Spleen (tissue), 13 donors: Measurements from ENCODE around the gene CASS4. TPM values are rescaled to one million over a fixed set of nuclear protein-coding genes. Genes with fewer than 3 reads are reported as not detected.

Experiments
- DNase-seq: peaks from one replicate; pipeline ENCODE4 v3.0.0-alpha.2; 2020
- H3K27ac ChIP-seq, 8 donors: fragments of 200-600 bp; sonication (generic) in 7 of 8; 1 replicate in 4 of 8; 2 replicates in 4 of 8; pipeline versions ENCODE4 v1.5.0 to v1.8.0; 2016 to 2021; ENCODE audit warnings: inconsistent platforms in 4 of 8, mild to moderate bottlenecking in 4 of 8, moderate library complexity in 1 of 8
- H3K27me3 ChIP-seq, 7 donors: fragments of 200-600 bp; sonication (generic) in 6 of 7; replicated peaks in 1 of 7; 1 replicate in 4 of 7; 2 replicates in 3 of 7; pipeline versions ENCODE4 v1.5.0 to v1.8.0; 2016 to 2021; ENCODE audit warnings: inconsistent platforms in 3 of 7, mild to moderate bottlenecking in 1 of 7
- H3K36me3 ChIP-seq, 6 donors: fragments of 200-600 bp; sonication (generic) in 5 of 6; 1 replicate in 4 of 6; 2 replicates in 2 of 6; pipeline versions ENCODE4 v1.5.0 to v1.8.0; 2016 to 2021; ENCODE audit warnings: inconsistent platforms in 2 of 6
- H3K4me1 ChIP-seq, 6 donors: fragments of 200-600 bp; sonication (generic) in 5 of 6; 1 replicate in 3 of 6; 2 replicates in 3 of 6; pipeline versions ENCODE4 v1.5.0 to v1.8.0; 2016 to 2021; ENCODE audit warnings: inconsistent platforms in 3 of 6
- H3K4me3 ChIP-seq, 8 donors: fragments of 200-600 bp; sonication (generic) in 7 of 8; 1 replicate in 4 of 8; 2 replicates in 4 of 8; pipeline versions ENCODE4 v1.5.0 to v1.8.0; 2016 to 2021; ENCODE audit warnings: inconsistent platforms in 4 of 8, mild to moderate bottlenecking in 4 of 8, moderate library complexity in 2 of 8
- H3K9me3 ChIP-seq, 8 donors: fragments of 200-600 bp; sonication (generic) in 7 of 8; 1 replicate in 4 of 8; 2 replicates in 4 of 8; pipeline versions ENCODE4 v1.5.0 to v1.8.0; 2016 to 2021; ENCODE audit warnings: inconsistent platforms in 4 of 8
- POLR2A ChIP-seq, 3 donors: fragments of 450-650 bp; IDR thresholded peaks; one replicate each; pipeline ENCODE4 v1.5.1; 2017; ENCODE audit warnings: antibody characterized with exemption in 3 of 3, mild to moderate bottlenecking in 1 of 3
- POLR2AphosphoS5 ChIP-seq, 3 donors: sonication (generic); formaldehyde crosslinking; IDR thresholded peaks; one replicate each; pipeline ENCODE4 v1.5.1; 2017; ENCODE audit warnings: antibody characterized with exemption in 3 of 3
- WGBS, 5 donors: extraction: QIAGEN DNeasy Blood & Tissue Kit in 3 of 5; methylation state at CpG; one replicate each; pipeline versions ENCODE4 v1.1.5 to v1.1.7; 2013 to 2018; 5-methylcytosine and 5-hydroxymethylcytosine counted together
- intact Hi-C: fragments of 100-400 bp; cut with DNase I; formaldehyde crosslinking; loops from one replicate; pipeline ENCODE4 v1.15.0; 2023; ENCODE audit warnings: low total_unique reads
- long read RNA-seq, 2 donors: transcript quantifications; one replicate each; lab custom pipeline, GENCODE V29; 2026
- polyA plus RNA-seq, 3 donors: library from polyadenylated mRNA; stranded (reverse); fragments of 200-250 nt; gene quantifications; one replicate each; pipeline ENCODE4 v1.2.1, GENCODE V29; 2013
- total RNA-seq, 7 donors: library from RNA; depleted of rRNA in 3 of 7; stranded (reverse); fragments of >200 nt in 3 of 7; fragmentation: NEBNext Ultra II Directional in 4 of 7; extraction: Animal tissue kit (Norgen Biotek cat#: 25700) in 4 of 7; gene quantifications; one replicate each; pipeline versions ENCODE4 v1.1.0 to v1.2.1, GENCODE V29; 2016 to 2021
- TF ChIP-seq, protein P1 (sequence below), 11 experiments: fragments of 200-600 bp in 7 of 11; fragments of 450-650 bp in 4 of 11; sonication (generic) in 4 of 11; IDR thresholded peaks in 8 of 11; conservative IDR thresholded peaks in 3 of 11; 1 replicate in 7 of 11; 2 replicates in 4 of 11; pipeline versions ENCODE4 v1.4.0 to v1.8.0; 2016 to 2021; ENCODE audit warnings: antibody characterized with exemption in 11 of 11, inconsistent platforms in 4 of 11, mild to moderate bottlenecking in 1 of 11
- donor health status: healthy with polysubstance abuse.
- donor health status: DM: no; HTN: no; CAD: no; lungs with moderate emphysema.
- donor health status: DM: no; HTN: no; CAD: no.
- donor health status: Bipolar disorder and iron deficiency.
- donor health status: healthy.
- donor health status: DM: no; HTN: no; CAD: no.
- donor health status: DM: yes; HTN: yes; CAD: no.

The CASS4 gene, protein sequence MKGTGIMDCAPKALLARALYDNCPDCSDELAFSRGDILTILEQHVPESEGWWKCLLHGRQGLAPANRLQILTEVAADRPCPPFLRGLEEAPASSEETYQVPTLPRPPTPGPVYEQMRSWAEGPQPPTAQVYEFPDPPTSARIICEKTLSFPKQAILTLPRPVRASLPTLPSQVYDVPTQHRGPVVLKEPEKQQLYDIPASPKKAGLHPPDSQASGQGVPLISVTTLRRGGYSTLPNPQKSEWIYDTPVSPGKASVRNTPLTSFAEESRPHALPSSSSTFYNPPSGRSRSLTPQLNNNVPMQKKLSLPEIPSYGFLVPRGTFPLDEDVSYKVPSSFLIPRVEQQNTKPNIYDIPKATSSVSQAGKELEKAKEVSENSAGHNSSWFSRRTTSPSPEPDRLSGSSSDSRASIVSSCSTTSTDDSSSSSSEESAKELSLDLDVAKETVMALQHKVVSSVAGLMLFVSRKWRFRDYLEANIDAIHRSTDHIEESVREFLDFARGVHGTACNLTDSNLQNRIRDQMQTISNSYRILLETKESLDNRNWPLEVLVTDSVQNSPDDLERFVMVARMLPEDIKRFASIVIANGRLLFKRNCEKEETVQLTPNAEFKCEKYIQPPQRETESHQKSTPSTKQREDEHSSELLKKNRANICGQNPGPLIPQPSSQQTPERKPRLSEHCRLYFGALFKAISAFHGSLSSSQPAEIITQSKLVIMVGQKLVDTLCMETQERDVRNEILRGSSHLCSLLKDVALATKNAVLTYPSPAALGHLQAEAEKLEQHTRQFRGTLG
- total RNA-seq (10 to 100 TPM; 10.3 to 15.5 (median 12.5) TPM), polyA plus RNA-seq (1 to 10 TPM; 1.2 to 1.9 (median 1.6) TPM)
- long read RNA-seq, donor 1, partial matches to known transcripts: 0 of 3 reads
- long read RNA-seq, donor 1, other reads (novel, unspliced or antisense): 0 of 3 reads
- long read RNA-seq, donor 2: 0 reads

DNA sequence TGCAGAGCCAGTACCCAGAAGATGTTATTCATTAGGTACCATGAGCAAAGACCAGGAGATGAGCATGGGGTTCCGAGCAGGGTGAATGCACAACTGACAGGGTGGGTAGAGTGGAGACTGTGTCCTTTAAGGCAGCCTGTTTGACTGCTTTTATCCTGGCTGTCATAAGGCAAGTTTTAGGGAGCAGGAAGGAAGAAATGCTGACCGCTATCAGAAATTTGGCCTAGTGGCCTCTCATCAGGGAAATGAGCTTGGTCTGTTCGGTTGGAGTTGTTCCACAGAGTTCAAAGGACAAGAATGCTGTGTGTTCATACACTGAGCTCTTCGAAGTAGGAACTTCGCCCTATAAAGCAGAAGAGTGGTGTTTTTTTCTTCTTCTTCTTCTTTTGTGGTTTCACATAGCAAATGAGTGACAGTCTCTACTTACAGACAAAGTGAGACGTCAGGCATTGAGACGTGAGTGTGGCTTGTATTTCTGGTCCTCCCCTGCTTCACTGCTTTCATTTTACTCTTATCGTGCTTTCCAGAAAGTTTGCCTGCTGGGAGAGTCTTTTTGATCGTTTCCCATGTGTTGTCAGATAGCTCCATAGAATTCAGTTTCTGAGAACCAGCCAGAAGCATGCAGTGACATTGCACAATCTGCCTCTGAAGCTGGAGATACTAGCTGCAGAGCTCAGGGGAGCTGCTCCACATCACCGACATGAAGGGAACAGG, at the start of gene CASS4:
Gene CASS4, plus strand, starts transcription at position 502 of the 714 bp plus-strand sequence. Its CDS starts 199 bp downstream, at position 701.
- peak within 1 kb of the TSS; percentile 26 to 67 (median 33) for H3K4me3 ChIP-seq

DNA sequence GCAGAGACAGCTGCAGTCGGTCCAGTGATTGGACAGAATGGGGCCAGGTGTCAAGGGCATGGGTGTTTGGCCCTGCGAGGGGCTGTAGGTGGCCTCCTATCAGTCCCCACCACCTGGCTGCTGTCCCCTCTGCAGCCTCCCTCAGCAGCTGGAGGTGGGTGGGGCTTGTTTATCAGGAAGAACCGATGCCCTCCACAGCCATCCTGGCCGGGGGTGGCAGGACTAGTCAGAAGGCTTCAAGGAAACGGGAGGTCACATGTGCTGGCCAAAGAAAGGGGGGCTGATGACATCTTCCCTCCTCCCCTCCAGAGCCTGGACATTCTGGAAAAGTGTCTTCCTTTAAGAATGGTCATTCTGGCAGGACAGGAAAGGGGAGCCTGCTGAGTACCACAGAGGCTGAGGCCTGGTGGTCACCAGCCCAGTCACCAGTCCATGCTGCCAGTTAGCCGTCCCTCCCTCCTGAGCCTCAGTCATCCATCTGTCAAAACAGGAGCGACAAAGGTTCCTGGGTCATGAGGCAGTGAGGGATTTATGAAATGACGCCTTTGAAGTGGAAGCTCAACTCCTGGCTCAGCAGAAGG, 49.1 kb upstream of the CASS4 start:
- Histone ChIP-seq H3K9me3 (no peaks in the 10 kb centered on the region), H3K4me1 (peaks cover 0 to 41% (median 25%) of the 10 kb centered on the region in 6 donors), H3K36me3 (peaks cover 0 to 37% (median 27%) of the 10 kb centered on the region in 6 donors), H3K4me3 (no peak overlapping the region), H3K27ac (peak overlapping the region in 6 of 8 donors; percentile 13 to 65 (median 58)), H3K27me3 (no peaks in the 10 kb centered on the region)
- intact Hi-C loops: no loop called here
- DNase-seq: peak; percentile 81
- 35 to 52% (median 44%) methylated on average over 6 to 8 of the region's 8 CpGs for WGBS, 5 donors
- TF ChIP-seq POLR2AphosphoS5 (IDR thresholded peaks at IDR 0.05): peak; percentile 53 to 76 (median 61)
- TF ChIP-seq, protein P1, sequence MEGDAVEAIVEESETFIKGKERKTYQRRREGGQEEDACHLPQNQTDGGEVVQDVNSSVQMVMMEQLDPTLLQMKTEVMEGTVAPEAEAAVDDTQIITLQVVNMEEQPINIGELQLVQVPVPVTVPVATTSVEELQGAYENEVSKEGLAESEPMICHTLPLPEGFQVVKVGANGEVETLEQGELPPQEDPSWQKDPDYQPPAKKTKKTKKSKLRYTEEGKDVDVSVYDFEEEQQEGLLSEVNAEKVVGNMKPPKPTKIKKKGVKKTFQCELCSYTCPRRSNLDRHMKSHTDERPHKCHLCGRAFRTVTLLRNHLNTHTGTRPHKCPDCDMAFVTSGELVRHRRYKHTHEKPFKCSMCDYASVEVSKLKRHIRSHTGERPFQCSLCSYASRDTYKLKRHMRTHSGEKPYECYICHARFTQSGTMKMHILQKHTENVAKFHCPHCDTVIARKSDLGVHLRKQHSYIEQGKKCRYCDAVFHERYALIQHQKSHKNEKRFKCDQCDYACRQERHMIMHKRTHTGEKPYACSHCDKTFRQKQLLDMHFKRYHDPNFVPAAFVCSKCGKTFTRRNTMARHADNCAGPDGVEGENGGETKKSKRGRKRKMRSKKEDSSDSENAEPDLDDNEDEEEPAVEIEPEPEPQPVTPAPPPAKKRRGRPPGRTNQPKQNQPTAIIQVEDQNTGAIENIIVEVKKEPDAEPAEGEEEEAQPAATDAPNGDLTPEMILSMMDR (IDR thresholded peaks at IDR 0.05 in 8 of 11, conservative IDR thresholded peaks at IDR 0.05 in 3 of 11): no peak

More for the DNA sequence above, at the start of gene CASS4:
- H3K36me3 ChIP-seq: peaks cover 0 to 27% (median 15%) of the 10 kb centered on the region in 6 donors
- H3K27me3 ChIP-seq: no peaks in the 10 kb centered on the region
- H3K27ac ChIP-seq: peak within 1 kb of the TSS; percentile 71 to 92 (median 86)
- 4 to 8% (median 7%) methylated on average over 10 of the region's 10 CpGs for WGBS, 5 donors
- H3K9me3 ChIP-seq: no peaks in the 10 kb centered on the region
- peaks cover 18 to 84% (median 59%) of the 10 kb centered on the region in 6 donors for H3K4me1 ChIP-seq
- DNase-seq: no peak
- TF ChIP-seq, protein P1 (IDR thresholded peaks at IDR 0.05 in 8 of 11, conservative IDR thresholded peaks at IDR 0.05 in 3 of 11): peak in 3 of 11 experiments; percentile 22 to 42 (median 23)
- TF ChIP-seq POLR2AphosphoS5 (IDR thresholded peaks at IDR 0.05) (peak in 2 of 3 donors; percentile 44 to 77), POLR2A (IDR thresholded peaks at IDR 0.05) (no peak)
- intact Hi-C loops: no loop called here

DNA sequence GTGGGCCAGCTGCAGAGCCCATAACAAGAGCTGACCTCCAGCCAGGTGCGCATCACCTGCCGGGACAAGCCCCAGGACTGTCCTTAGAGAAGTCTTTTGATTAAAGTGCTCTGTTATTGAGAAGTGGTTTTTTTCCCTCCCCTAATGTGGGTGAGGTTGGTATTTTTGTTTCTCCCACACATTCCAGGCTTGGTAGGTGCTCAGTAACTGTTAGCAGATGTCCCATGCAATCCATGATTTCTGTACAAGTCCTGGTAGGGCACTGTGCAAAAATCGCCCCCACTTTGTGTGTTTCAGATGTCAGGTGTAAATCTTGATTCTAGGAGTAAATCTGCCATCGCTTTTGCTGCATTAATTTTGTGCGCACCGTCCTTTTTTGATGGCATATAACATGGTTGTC, 48.6 kb upstream of the CASS4 start:
- no peak for DNase-seq
- Histone ChIP-seq H3K4me1 (peaks cover 0 to 36% (median 23%) of the 10 kb centered on the region in 6 donors), H3K36me3 (peaks cover 0 to 43% (median 29%) of the 10 kb centered on the region in 6 donors), H3K4me3 (no peak overlapping the region), H3K27me3 (no peaks in the 10 kb centered on the region), H3K9me3 (no peaks in the 10 kb centered on the region), H3K27ac (peak overlapping the region in 4 of 8 donors; percentile 26 to 65 (median 58))
- intact Hi-C loops: no loop called here
- 87 to 99% (median 95%) methylated on average over 6 of the region's 6 CpGs for WGBS, 5 donors
- TF ChIP-seq POLR2A (IDR thresholded peaks at IDR 0.05) (no peak), POLR2AphosphoS5 (IDR thresholded peaks at IDR 0.05) (no peak)
- TF ChIP-seq, protein P1 (IDR thresholded peaks at IDR 0.05 in 8 of 11, conservative IDR thresholded peaks at IDR 0.05 in 3 of 11): no peak
